GM20000 (cell line): ENCODE measurements around the gene NBPF9.
"Not testable (repeated sequence)": the region's sequence is repeated elsewhere in the genome, so short reads cannot be mapped to it uniquely, and the experiment has no call there.

ENCODE experiments used
- DNase-seq: peaks from one replicate; pipeline ENCODE4 v3.0.0; 2012; ENCODE audit warnings: low spot score

Gene NBPF9, protein sequence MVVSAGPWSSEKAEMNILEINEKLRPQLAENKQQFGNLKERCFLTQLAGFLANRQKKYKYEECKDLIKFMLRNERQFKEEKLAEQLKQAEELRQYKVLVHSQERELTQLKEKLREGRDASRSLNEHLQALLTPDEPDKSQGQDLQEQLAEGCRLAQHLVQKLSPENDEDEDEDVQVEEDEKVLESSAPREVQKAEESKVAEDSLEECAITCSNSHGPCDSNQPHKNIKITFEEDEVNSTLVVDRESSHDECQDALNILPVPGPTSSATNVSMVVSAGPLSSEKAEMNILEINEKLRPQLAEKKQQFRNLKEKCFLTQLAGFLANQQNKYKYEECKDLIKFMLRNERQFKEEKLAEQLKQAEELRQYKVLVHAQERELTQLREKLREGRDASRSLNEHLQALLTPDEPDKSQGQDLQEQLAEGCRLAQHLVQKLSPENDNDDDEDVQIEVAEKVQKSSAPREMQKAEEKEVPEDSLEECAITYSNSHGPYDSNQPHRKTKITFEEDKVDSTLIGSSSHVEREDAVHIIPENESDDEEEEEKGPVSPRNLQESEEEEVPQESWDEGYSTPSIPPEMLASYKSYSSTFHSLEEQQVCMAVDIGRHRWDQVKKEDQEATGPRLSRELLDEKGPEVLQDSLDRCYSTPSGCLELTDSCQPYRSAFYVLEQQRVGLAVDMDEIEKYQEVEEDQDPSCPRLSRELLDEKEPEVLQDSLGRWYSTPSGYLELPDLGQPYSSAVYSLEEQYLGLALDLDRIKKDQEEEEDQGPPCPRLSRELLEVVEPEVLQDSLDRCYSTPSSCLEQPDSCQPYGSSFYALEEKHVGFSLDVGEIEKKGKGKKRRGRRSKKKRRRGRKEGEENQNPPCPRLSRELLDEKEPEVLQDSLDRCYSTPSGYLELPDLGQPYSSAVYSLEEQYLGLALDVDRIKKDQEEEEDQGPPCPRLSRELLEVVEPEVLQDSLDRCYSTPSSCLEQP (N-terminal part only)

GRCh38 chr1:149103109-149104081 is at the start of gene NBPF9:
NBPF9 (minus strand) TSS chr1:149103551; CDS start chr1:149082139, 21,412 bp downstream.
- DNase-seq = not testable (repeated sequence)

DNA sequence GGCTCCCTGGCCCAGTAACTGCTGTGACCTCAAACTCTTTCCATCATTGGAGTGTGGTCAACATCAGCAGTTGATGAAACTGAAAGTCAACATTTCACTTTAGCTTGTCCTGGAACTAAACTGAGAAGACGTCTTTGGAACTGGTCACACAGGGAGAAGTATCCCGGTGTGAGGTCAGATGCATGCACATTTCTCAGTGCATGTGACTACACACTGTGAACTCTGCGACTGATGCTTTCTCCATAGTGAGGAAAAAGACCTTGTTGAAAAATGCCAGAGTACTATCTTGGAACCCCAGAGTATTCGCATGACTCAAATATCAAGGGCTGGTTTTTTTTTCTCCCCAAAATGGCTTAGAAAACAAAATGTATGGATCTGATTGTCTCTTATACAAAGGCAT is 46.6 kb upstream of the NBPF9 start:
- DNase-seq = not testable (repeated sequence)

DNA sequence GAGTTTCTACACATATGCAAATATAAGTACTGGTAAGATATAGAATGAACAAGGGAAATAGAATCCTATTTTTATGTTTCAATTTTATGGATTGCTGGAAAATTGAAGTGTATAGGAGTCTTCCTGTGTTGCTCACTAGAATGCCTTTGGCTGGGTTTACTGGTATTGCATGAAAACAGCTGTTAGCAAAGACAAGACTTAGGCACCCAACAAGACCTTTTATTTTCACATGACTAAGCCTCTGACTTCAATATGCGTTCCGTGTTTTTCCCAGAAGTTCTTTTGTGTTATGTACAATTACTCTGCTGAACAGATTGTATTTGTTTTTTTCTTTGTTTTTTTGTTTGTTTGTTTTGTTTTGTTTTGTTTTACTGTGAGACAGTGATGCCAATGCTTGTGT is 34.2 kb upstream of the NBPF9 start:
- not testable (repeated sequence) for DNase-seq

GRCh38 chr1:149130938-149131337 is 27.6 kb upstream of the NBPF9 start:
- DNase-seq = not testable (repeated sequence)

- not testable (repeated sequence) for DNase-seq
Measured at GRCh38 chr1:149129245-149129644, 25.9 kb upstream of the NBPF9 start.

DNA sequence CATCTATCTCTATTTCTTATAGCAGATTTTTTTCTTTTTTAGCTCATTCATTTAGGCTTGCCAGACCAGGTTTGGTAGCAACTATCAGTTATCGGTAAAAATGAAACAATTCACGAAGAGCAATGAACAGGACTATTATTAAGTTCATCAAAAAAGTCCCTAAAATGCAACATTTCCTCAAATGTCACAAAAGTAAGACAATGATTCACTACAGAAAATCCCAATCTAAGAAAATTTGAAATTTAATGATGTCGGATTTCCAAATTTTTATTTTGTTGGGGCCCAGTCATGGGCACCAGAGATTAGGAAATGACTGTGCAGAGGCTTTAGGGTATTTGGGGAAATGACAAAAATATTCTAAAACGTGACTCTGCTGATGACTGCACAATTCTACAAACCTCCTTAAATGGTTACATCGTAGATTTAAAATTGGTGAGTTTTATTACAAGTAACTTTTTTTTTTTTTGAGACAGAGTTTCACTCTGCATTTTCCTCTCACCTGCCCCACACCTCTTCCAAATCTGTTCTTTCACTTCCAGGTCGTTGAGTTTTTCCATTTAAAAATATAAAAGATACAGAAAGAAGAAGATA is 23.3 kb upstream of the NBPF9 start:
- not testable (repeated sequence) for DNase-seq

- not testable (repeated sequence) for DNase-seq
Measured at GRCh38 chr1:149123948-149124926, 20.9 kb upstream of the NBPF9 start.

GRCh38 chr1:149112828-149113227 is 9.5 kb upstream of the NBPF9 start:
- not testable (repeated sequence) for DNase-seq

DNA sequence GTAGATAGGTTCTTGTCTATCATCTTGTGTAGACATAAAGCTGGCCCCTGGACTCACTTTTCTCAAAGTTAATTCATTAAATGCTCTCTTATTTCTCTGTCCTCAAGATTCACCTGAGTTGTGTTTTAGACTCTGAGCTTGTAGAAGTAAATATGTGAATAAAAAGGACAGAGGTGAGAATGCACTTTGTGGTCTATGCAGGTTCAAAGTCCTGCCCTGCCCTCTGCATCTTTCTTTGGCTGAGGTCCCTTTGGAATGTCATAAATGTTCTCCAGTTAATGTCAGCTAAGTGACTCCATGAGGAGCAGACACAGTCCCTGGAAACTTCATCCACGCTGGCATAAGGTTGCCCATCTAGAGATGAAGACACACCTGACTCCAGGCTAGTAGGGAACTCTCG is 7.0 kb upstream of the NBPF9 start:
- DNase-seq = not testable (repeated sequence)

GRCh38 chr1:149102574-149102973 is 777 bp downstream of the NBPF9 start:
- not testable (repeated sequence) for DNase-seq

DNA sequence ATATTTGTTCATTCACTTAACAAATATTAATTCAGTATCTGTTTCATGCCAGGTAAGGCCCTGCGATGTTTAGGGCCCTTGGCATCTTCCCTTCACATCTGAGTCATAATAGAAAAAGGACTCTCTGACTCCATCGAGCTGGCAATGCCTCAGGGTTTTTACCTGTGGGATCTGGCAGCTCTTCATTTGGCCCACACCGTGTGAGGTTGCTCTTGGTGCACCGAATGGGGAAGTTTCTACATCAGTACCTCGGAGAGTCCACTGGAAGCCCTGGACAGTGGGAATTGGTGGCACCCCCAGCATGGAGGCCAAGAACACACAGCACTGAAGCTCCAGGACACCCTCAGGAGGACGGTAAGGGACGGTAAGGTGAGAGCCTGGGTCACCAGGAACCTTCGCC is 5.1 kb downstream of the NBPF9 start:
- not testable (repeated sequence) for DNase-seq

DNA sequence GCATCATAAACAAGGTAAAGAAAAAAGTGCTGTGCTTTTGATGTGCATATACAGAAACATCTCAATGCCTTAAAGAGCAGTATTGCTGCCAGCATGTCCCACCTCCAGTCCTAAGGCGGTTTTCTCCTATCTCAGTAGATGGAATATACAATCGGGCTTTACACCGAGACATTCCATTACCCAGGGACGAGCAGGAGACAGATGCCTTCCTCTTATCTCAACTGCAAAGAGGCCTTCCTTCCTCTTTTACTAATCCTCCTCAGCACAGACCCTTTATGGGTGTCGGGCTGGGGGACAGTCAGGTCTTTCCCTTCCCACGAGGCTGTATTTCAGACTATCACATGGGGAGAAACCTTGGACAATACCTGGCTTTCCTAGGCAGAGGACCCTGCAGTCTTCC is 10.2 kb downstream of the NBPF9 start:
- not testable (repeated sequence) for DNase-seq

DNA sequence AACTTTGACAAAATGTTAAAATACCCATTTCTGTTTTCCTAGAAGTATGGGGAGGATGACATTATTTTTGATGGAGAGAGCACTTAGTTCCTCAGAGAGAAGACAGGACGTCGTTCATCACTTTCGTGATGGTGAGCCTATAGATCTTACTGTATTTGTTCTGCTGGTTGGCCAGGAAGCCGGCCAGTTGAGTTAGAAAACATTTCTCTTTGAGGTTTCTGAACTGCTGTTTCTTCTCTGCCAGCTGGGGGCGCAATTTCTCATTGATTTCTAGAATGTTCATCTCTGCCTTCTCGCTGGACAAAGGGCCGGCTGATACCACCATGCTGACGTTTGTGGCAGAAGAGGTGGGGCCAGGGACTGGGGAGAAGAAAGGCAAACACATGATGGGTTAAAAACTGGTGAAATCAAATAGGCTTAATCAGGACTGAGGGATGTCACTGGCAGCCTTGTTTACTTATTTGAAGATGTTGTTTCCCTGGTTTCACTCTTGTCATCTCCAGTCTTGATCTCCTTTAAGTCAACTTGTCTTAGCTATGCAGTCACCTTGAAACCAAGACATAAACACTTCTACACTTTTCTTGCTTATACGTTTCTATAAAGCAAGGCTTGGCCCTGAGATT is 27.7 kb downstream of the NBPF9 start:
- DNase-seq = not testable (repeated sequence)

GRCh38 chr1:149064611-149065010 is 38.7 kb downstream of the NBPF9 start:
- not testable (repeated sequence) for DNase-seq

GRCh38 chr1:149043056-149043455 is 60.3 kb downstream of the NBPF9 start:
- not testable (repeated sequence) for DNase-seq

GRCh38 chr1:149033916-149034315 is 69.4 kb downstream of the NBPF9 start:
- DNase-seq = not testable (repeated sequence)

DNA sequence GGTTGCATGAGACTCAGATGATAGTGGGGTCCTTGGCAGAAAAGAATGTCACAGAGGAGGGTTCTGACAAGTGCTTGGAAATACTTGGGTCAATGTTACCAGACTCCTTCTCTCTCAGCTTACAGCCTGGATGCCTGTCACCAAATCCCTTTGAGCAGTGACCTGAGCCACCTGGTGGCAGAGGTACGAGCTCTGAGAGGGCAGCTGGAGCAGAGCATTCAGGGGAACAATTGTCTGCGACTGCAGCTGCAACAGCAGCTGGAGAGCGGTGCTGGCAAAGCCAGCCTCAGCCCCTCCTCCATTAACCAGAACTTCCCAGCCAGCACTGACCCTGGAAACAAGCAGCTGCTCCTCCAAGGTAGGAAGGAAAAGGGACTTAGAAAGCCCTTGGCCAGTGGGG is 79.0 kb downstream of the NBPF9 start:
- not testable (repeated sequence) for DNase-seq

DNA sequence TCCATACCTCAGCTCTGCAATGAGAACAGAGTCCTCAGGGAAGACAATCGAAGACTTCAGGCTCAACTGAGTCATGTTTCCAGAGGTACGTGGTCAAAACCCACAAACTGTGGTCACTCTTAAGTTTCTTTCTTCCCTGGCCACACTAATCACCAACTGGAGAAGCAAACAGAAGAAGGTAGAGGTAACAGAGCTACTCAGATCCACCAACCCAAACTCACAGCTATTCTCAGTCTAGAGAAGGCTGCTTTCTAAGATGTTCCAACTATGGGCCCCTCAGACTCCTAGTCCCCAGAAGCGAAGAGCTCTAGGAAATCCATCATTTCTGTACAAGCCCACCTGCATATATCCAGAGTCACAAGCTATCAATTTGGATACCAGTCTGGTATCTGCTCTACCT is 84.8 kb downstream of the NBPF9 start:
- not testable (repeated sequence) for DNase-seq

GRCh38 chr1:149016626-149017025 is 86.7 kb downstream of the NBPF9 start:
- DNase-seq = not testable (repeated sequence)
